ENCODE data around the gene CASP14.
"Not testable (repeated sequence)": the region's sequence is repeated elsewhere in the genome, so short reads cannot be mapped to it uniquely, and the experiment has no call there.

Gene CASP14

DNA sequence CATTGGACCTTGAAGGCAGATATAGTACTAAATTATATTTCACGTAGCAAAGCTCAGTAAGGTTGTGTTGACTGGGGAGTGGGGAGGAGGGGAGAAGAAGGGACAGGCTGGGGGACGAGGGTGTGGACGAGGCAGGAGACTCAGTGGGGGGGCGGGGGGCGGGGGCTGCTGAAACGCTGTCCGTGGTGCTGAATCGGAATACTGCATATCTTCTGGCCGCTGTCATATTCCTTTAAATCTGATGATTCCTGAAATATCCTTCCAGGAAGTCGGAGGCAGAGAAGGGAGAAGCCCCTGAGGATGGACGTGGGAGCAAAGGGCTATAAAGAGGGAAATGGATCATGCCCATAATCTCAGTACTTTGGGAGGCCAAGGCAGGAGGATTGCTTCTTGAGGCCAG, 34.7 kb upstream of the CASP14 start:
- Histone ChIP-seq H3K4me3 (replicated peaks; ENCODE audit: insufficient read depth, low read length) (no peak overlapping the region), H3K27ac (replicated peaks) (no peak overlapping the region), H3K27me3 (ENCODE audit: insufficient read depth, poor library complexity, severe bottlenecking) (peaks cover 3% of the 10 kb centered on the region)
- TF ChIP-seq, protein P1, sequence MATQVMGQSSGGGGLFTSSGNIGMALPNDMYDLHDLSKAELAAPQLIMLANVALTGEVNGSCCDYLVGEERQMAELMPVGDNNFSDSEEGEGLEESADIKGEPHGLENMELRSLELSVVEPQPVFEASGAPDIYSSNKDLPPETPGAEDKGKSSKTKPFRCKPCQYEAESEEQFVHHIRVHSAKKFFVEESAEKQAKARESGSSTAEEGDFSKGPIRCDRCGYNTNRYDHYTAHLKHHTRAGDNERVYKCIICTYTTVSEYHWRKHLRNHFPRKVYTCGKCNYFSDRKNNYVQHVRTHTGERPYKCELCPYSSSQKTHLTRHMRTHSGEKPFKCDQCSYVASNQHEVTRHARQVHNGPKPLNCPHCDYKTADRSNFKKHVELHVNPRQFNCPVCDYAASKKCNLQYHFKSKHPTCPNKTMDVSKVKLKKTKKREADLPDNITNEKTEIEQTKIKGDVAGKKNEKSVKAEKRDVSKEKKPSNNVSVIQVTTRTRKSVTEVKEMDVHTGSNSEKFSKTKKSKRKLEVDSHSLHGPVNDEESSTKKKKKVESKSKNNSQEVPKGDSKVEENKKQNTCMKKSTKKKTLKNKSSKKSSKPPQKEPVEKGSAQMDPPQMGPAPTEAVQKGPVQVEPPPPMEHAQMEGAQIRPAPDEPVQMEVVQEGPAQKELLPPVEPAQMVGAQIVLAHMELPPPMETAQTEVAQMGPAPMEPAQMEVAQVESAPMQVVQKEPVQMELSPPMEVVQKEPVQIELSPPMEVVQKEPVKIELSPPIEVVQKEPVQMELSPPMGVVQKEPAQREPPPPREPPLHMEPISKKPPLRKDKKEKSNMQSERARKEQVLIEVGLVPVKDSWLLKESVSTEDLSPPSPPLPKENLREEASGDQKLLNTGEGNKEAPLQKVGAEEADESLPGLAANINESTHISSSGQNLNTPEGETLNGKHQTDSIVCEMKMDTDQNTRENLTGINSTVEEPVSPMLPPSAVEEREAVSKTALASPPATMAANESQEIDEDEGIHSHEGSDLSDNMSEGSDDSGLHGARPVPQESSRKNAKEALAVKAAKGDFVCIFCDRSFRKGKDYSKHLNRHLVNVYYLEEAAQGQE (IDR thresholded peaks at IDR 0.05; ENCODE audit: insufficient replicate concordance, low read depth) = peak; percentile 89
- no peak for TF ChIP-seq SPI1 (IDR thresholded peaks at IDR 0.05; ENCODE audit: borderline replicate concordance, low read depth)
- no peak for DNase-seq (ENCODE audit: low read depth in 1 of 2, low spot score in 1 of 2)

- Histone ChIP-seq H3K27ac (replicated peaks) (no peak overlapping the region), H3K27me3 (ENCODE audit: insufficient read depth, poor library complexity, severe bottlenecking) (peaks cover 3% of the 10 kb centered on the region), H3K4me3 (replicated peaks; ENCODE audit: insufficient read depth, low read length) (no peak overlapping the region)
- DNase-seq (ENCODE audit: low read depth in 1 of 2, low spot score in 1 of 2) = peak in 1 of 2 experiments; percentile 1
- TF ChIP-seq, protein P1 (IDR thresholded peaks at IDR 0.05; ENCODE audit: insufficient replicate concordance, low read depth) = peak; percentile 95
- TF ChIP-seq POLR2AphosphoS5 (IDR thresholded peaks at IDR 0.05; ENCODE audit: low read depth) = no peak
Observed at GRCh38 chr19:15015946-15016542, 33.2 kb upstream of the CASP14 start.

DNA sequence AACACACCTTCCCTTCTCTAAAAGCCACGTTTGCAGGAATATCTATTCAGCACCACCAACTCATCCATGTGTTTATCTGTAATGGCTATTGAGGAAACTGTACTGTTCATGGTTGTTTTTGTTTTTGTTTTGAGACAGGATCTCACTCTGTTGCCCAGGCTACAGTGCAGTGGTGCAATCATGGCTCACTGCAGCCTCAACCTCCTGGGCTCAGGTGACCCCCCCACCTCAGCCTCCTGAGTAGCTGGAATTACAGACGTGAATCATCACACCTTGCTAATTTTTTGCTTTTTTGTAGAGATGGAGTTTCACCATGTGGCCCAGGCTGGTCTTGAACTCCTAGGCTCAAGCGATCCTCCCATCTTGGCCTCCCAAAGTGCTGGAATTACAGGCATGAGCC, 30.4 kb upstream of the CASP14 start:
- not testable (repeated sequence) for H3K27ac ChIP-seq (replicated peaks); H3K4me3 ChIP-seq (replicated peaks; ENCODE audit: insufficient read depth, low read length); DNase-seq (ENCODE audit: low read depth in 1 of 2, low spot score in 1 of 2); H3K27me3 ChIP-seq (ENCODE audit: insufficient read depth, poor library complexity, severe bottlenecking)

DNA sequence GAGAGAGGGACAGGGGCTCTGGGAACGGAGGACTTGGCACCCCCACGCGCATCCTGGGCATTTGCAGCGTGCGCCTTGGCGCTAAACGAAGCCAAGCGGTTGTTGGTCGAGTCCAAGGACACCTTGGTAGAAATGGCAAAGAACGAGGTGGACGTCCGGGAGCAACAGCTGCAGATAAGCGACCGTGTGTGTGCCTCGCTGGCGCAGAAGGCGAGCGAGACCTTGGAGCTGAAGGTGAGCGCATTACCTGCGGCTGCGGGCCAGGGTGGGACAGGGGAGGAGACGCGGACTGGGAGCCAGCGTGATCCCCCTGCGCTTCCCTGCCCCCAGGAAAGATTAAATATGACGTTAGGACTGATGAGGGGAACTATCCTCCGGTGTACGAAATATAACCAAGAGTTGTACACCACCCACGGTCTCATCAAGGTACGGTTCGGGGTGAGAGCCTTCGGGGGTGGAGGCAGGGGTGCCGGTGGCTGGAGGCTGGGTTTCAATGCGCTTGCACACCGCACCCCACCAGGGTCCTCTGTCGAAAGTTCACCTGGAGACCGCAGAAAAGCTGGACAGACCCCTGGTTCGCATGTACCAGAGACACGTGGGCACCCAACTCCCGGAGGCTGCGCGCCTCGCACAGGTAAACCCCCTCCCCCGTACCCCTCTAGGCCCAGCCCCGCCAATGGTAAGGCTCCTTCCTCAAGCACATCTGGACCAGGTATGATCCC, 27.8 kb upstream of the CASP14 start:
- DNase-seq (ENCODE audit: low read depth in 1 of 2, low spot score in 1 of 2) = no peak
- no peak for TF ChIP-seq CTCF (IDR thresholded peaks at IDR 0.05; ENCODE audit: insufficient read depth, low read length)
- TF ChIP-seq SPI1 (IDR thresholded peaks at IDR 0.05; ENCODE audit: borderline replicate concordance, low read depth) = no peak
- no peak for TF ChIP-seq POLR2AphosphoS5 (IDR thresholded peaks at IDR 0.05; ENCODE audit: low read depth)

DNA sequence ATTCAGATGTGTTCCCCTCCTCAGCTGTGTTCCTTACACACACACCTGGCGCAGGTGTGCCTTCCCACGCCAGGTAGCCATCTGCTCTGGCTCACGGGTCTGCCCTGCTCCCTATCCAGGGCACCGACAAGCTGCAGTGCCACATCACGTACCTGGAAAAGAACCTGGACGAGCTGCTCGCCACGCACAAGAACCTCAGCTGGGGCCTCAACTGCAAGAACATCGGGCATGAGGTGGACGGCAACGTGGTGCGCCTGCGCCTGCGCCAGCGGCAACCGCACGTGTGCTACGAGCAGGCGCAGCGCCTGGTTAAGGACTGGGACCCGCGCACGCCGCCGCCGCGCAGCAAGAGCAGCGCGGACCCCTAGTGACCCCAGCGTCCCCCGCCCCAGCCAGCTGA, 26.5 kb upstream of the CASP14 start:
- H3K27ac ChIP-seq (replicated peaks) = no peak overlapping the region
- H3K27me3 ChIP-seq (ENCODE audit: insufficient read depth, poor library complexity, severe bottlenecking) = no peaks in the 10 kb centered on the region
- no peak overlapping the region for H3K4me3 ChIP-seq (replicated peaks; ENCODE audit: insufficient read depth, low read length)
- DNase-seq (ENCODE audit: low read depth in 1 of 2, low spot score in 1 of 2) = no peak
- TF ChIP-seq SPI1 (IDR thresholded peaks at IDR 0.05; ENCODE audit: borderline replicate concordance, low read depth) (no peak), CTCF (IDR thresholded peaks at IDR 0.05; ENCODE audit: insufficient read depth, low read length) (no peak), GABPA (IDR thresholded peaks at IDR 0.05; ENCODE audit: low read depth) (no peak), POLR2AphosphoS5 (IDR thresholded peaks at IDR 0.05; ENCODE audit: low read depth) (no peak)
- TF ChIP-seq, protein P1 (IDR thresholded peaks at IDR 0.05; ENCODE audit: insufficient replicate concordance, low read depth) = no peak

More for the DNA sequence above, 27.8 kb upstream of the CASP14 start:
- Histone ChIP-seq H3K27ac (replicated peaks) (no peak overlapping the region), H3K27me3 (ENCODE audit: insufficient read depth, poor library complexity, severe bottlenecking) (no peaks in the 10 kb centered on the region), H3K4me3 (replicated peaks; ENCODE audit: insufficient read depth, low read length) (no peak overlapping the region)

Data from HL-60 (cell line).